T-helper 1 cell (primary cell): ENCODE data around the gene DMBX1.

Experiments used
- DNase-seq, 5 donors: peaks; one replicate each; pipeline ENCODE4 v3.0.0-alpha.2; 2012 to 2020

DMBX1 gene

DNA sequence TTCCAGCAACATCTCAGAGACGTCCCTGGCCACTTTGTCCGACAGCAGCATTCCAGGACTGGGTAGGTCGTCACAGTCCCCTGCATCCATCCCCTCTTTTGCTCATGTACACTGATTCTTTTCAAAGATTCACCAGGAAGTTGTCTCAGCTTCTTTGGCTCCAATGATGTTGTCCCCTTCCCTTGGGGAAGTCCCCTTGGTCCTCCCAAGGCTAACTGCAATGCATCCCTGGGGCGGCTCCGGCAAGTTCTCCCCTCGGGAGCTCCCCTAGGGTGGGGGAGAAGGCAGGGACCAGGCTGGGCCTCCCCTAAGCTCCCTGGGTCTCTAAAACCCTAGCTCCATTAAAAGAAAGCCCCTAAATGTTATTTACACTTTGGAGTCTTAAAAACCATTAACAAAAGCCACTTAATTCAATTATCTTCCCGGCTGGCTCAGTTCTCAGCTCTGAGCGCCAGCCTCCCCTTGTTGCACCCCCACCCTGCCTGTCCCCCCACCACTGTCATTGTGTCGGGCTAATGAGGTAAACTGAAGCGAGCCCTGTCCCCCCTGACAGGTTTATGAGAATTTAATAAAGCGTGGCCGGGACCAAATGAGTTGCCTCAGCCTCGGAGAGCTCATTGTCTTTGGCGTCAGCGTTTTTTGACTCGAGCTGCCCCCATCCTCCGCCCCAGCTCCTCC, 36.5 kb downstream of the DMBX1 start:
- no peak for DNase-seq

DNA sequence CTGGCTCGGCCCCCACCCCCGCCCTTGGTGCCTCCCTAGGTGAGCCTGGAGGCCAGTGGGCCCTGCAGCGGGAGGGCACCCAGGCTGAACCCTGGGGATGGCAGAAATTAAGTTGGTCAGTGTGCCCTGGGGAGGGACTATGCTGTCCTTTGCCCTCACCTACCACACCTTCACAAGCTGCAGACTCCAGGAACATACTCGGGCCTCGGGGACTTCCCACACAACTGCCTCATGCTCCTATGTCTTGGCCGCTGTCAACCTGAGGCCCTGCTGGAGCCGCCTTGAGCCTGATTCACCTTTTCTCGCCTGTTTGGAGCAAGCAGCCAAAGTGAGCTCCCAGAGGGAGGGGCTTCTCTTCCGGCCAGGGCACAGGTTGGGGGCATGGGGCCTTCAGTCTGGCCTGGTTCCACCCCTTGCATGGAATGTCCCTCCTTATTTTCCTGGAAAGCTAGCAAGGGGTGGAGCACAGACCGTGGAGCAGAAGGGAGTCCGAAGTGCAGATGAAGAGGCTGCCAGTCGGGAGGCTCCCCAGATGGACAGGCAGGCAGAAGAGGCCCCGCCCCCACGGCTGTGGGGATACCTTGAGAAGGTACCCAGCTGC, 37.2 kb downstream of the DMBX1 start:
- DNase-seq = no peak

DNA sequence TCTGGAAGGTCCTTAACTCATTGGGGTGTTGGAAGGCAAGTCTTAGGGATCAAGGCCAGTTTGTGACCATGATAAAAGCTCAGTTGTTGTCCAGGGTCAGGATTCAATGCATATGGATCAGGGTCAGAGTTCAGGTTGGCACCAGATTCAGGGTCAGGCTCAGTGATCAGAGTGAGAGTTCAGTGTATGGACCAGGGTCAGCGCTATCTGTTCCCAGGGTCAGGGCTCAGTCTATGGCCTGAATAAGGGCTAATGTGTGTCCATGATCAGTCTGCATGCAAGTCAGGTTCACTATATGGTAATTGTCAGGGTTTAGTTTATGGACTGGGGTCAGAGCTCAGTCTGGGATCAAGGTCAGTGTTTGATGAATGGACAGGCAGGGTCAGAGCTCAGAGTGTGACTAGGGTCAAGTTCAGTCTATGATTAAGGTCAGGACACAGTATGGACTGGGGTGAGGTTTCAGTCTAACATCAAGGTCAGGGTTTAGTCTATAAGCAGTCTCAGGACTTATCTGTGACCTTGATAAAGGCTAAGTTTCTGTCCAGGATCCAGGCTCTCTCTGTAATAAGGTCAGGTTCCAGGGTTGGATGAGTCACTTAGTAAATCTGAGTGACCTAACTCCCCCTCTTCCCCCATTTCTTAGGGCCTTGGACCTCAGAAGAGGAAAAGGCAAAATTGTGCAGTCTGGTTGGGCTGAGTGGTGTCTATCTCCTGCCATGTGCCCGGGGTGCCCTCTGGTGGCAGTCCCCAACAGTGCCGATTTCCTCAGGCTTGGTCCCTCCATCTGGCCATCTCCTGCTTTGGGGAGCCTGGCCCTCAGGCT, 38.0 kb downstream of the DMBX1 start:
- peak; percentile 34 to 73 (median 53) for DNase-seq

DNA sequence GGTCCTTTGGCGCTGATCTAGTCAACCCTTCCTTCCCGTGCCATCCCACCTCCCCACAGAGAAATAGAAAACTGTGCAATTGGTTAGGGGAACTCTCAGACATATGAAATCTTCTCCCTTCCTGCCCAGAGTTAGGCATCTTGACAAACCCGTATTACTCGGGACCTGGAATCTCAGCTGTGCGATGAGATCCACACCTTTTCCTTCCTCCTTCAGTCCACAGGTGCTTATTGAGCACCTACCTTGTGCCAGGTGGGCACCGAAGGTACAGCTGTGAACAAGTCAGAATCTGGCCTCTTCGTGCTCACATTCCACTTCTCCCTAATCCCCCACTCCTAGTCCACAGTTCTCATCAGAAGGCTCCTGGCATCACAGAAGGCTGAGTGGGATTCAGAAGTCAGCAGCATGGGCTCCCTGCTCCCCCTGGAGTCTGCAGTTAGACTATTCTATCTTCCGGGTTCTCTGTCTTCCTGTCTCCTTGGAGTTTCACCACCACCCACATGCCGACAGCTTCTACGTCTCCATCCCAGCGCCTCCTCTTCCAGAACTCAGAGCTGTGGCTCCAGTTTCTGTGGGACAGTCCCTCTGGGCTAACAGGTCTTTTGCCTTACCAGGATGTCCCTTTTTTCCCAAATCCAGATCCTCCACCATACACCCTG, 38.8 kb downstream of the DMBX1 start:
- DNase-seq = no peak

DNA sequence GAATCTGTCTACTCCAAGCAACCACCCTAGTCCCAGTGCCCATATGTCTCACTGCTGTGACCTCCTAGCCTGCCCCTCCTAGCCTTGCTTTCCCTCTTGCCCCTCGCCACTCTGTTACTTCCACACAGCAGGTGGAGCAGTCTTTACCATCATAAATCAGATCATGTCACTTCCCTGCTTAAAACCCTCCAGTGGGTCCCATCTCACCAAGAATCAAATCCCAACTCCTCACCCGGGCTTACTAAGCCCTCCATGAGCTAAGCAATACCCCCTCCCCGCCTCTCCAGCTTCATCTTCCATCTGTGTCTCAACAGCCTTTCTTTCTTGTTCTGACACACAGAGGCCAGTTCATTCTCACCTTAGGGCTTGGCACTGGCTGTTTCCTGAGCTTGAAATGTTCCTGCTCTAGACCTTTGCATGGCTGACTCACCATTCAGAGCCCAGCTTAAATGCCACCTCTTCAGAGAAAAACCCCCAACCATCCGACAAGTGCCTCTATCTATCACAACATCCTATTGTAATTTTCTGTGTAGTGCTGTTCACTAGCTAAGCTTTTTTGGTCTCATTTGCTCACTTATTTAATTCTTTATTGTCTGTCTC, 39.5 kb downstream of the DMBX1 start:
- DNase-seq = peak in 1 of 5 donors; percentile 60

DNA sequence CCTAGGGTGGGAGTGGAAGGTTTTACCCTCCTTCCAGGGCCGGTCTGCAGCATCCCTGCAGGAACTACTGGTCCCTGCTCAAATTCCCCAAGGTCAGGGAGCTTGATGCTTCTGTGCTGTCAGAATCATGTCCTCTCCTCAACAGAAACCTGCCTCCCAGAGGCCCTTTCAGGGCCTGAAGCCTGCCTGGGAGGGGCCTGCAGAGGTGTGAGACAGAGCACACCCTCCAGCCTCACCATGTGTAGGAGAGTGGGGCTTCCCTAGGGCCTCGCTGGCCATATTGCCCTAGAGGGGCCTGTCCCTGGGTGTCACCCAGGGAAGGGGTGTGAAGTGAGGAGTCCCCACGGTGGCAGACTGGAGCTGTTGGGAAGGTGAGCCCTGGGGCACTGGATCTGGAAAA, 40.7 kb downstream of the DMBX1 start:
- DNase-seq = no peak

DNA sequence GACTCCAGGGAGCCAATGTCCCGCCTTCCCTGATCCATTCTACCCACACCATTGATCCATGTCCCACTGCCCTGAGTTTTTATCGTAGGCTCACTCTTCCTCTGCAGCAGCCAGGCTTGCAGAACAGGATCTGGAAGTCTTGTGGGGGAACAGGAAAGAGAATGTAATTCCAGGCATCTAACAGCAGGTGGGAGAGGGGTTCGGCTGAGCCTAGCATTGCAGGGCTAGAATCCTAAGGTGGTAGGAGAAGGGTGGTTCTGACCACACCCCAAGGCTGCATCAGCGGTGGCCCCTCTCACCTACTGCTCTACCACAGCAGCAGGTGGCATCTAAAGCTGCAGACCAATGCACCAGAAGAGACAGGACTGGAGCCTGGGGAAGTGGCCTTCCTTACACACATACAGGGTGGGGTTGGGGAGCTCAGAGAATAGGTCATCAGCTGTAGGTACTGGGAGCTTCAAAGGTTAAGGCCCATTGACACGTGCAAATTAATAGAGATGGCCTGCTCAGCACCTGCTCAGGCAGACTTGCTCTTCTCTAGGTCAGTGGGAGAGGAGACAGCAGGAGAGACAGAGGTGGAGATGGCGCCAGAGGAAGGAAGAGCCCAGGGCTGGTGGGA, 41.3 kb downstream of the DMBX1 start:
- DNase-seq = no peak

DNA sequence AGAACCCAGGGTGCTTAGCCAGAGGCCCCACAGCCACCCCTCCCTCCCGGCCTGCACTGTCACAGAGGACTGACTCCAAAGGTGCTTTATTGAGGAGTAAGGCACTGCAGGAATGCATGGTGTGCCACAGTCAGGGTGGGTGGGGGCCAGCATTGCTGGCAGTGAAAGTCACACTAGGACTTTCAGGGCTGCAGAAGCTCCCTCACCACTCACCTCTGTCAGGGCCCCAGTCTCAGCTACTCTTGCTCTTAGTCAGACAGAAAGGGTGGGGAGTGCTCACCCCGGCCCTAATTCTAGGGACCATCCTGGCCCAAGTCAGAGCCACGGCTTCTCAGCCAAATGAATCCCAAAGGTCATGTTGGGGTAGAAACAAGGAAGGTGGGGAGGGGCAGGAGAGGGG, 42.5 kb downstream of the DMBX1 start:
- peak in 1 of 5 donors; percentile 25 for DNase-seq

DNA sequence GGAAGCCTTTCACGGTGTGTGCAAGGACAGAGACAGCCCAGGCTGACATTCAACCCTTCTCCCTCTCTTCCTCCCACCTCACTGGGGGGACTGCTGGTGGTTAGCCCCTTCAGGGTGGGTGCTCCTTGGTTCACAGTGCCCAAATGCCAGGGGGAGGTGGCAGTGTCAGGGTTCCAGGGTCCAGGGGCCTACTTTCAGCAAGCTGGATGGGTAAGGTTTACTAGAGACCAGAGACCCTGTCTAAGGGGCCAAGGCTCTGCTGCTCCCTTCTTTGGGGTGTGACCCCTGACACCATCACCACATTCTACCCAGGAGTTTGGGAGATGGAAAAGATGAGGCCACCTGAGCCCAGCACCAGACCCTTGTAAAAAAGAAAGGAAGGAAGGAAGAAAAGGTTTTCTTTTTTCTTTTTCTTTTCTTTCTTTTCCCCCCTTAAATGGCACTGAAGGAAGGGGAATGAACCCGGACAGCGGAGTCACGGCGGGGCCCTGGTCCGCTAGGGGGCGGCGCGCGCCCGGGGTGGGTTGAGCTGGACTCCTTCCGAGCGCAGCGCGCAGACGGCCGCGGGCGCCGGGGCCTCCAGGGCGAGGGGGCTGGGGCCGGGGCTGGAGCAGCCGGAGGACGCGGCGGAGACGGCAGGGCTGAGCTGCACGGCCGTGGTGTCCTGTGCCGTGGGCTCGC, 43.0 kb downstream of the DMBX1 start:
- peak; percentile 34 to 63 (median 52) for DNase-seq

DNA sequence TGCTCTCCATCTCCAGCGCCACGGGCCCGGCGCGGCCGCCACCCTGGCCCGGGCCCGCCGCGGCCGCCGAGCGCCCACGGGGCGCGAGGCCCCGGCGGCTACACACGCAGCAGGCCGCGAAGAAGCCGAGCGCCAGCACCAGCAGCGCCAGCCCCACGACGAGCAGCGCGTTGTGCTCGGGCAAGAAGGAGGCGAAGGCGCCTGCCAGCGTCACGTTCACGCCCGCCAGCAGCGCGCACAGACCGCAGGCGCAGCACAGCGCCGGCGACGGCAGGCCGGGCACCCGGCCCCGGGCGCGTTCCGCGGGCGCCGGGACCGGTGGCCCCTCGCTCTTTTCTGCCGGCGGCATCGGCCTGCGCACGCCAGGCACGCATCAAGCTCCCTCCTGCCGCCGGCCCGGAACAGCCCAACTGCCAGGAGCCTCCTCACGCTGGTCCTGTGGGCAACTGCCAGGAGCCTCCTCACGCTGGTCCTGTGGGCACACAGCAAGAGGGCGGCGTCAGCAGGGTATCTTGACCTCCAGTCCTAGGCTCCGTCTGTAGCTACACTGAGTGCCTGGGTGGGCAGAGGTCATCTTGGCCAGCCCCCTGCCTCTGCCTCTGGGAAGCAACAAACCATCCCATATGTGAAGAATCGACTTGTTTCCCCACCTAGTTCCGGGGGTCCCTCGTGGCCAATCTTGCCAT, 43.7 kb downstream of the DMBX1 start:
- peak in 4 of 5 donors; percentile 13 to 49 (median 38) for DNase-seq

DNA sequence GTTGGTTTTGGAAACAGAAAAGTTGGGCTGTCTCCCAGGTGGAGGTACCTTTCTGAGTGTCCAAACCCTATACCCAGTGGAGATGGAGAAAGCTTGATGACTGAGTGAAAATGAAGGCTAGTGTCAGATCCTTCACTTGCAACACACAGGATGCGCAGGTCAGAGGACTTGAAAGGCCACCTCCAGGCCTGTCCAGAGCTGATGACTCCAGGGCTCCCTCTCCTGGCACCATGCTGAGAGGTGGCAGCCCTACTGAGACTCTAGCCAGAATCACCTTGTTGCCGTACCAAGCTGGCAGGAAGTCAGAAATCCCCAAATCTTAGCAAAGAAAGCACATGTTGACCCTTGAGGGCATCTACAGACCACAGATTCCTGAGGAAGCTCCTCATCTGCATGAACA, 45.4 kb downstream of the DMBX1 start:
- peak in 1 of 5 donors; percentile 28 for DNase-seq

DNA sequence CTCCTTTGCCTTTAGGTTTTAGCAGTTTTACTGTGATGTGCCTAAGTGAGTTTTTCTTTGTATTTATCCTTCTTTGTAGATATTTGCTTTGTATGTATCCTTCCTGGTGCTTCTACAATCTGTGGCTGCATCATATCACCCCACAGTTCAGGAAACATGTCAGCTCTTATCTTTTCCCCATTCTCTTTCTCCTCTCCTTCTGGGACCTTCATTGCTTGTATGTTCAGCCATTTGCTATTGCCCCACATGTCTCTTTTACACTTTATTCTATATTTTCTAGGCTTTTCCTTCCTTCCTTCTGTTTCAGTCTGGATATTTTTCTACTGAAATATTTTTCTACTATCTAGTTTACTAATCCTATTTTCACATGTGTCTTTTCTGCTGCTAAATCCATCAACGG, 46.9 kb downstream of the DMBX1 start:
- DNase-seq = no peak

DNA sequence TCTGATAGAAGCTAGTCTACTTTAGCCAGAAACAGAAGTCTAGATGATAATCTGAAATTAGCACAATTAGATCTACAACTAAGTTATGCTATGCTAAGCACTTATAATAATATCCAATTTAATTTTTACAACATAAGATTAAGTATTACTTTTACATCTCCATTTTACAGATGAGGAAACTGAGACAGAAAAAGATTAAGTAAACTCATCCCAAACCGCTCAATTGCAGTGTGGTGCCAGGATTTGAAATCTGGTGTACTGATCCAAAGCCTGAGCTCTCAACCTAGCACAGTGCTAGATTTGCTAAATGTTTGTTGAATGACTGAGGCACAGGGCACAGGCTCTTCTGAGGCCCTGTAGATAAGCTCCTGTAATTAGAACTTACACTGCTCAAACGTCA, 48.0 kb downstream of the DMBX1 start:
- no peak for DNase-seq

DNA sequence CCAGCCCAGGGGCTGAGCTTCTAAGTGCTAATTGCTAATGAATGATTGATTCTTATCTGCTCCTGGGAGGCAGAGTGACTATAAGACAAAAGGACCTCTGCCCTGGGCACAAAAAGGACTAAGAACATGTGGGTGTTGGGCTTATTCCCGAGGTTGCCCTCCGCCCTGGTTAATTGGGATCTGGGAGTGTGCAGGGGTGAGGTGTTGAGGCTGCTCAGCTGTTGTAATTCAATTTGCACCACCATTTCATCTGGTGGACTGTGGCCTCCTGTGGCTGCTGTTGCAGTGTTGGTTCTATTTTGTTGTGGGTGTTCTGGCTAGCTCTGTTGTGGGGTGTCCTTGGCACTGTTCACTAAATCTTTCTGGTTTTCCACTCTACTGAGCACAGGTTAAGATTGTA, 48.5 kb downstream of the DMBX1 start:
- no peak for DNase-seq
